ENCODE measurements around the gene TPI1. TPM values are rescaled to one million over a fixed set of nuclear protein-coding genes. Genes with fewer than 3 reads are reported as not detected.

TPI1 gene
- total RNA-seq, 4 donors from 2014 or later, result 500 to 741 (median 604) TPM

GRCh38 chr12:6834873-6835272 lies 32.5 kb upstream of the TPI1 start:
- Histone ChIP-seq H3K36me3 (no peaks in the 10 kb centered on the region), H3K27me3 (peaks cover 0 to 4% (median 0%) of the 10 kb centered on the region in 3 donors), H3K9me3 (no peaks in the 10 kb centered on the region), H3K27ac (no peak overlapping the region), H3K4me1 (no peaks in the 10 kb centered on the region), H3K4me3 (no peak overlapping the region)
- TF ChIP-seq CTCF (IDR thresholded peaks at IDR 0.05 in 4 of 5, conservative IDR thresholded peaks at IDR 0.05 in 1 of 5), result no peak
- TF ChIP-seq POLR2A (IDR thresholded peaks at IDR 0.05), result no peak
- DNase-seq (no peak), ATAC-seq (no peak)
- intact Hi-C loops (cut with DNase I; ENCODE audit: low total_unique reads), result no loop called here
- in situ Hi-C loops (cut with MboI; ENCODE audit: low sequenced_read_pairs in 4 of 4), result no loop called here

- no peak overlapping the region for H3K27ac ChIP-seq
- no peaks in the 10 kb centered on the region for H3K4me1 ChIP-seq
- TF ChIP-seq CTCF (IDR thresholded peaks at IDR 0.05 in 4 of 5, conservative IDR thresholded peaks at IDR 0.05 in 1 of 5), result no peak
- TF ChIP-seq POLR2A (IDR thresholded peaks at IDR 0.05), result no peak
- ATAC-seq, result no peak
- no peaks in the 10 kb centered on the region for H3K36me3 ChIP-seq
- DNase-seq, result no peak
- H3K9me3 ChIP-seq, result no peaks in the 10 kb centered on the region
- in situ Hi-C loops (cut with MboI; ENCODE audit: low sequenced_read_pairs in 4 of 4), result no loop called here
- H3K4me3 ChIP-seq, result no peak overlapping the region
- intact Hi-C loops (cut with DNase I; ENCODE audit: low total_unique reads), result no loop called here
- H3K27me3 ChIP-seq, result no peaks in the 10 kb centered on the region
These were observed 30.5 kb upstream of the TPI1 start for GRCh38 chr12:6836851-6837250.

GRCh38 chr12:6837370-6838060 lies 29.8 kb upstream of the TPI1 start:
- DNase-seq, result no peak
- Histone ChIP-seq H3K4me1 (no peaks in the 10 kb centered on the region), H3K9me3 (no peaks in the 10 kb centered on the region), H3K27me3 (no peaks in the 10 kb centered on the region), H3K27ac (no peak overlapping the region), H3K4me3 (no peak overlapping the region), H3K36me3 (no peaks in the 10 kb centered on the region)
- no peak for ATAC-seq
- intact Hi-C loops (cut with DNase I; ENCODE audit: low total_unique reads), result no loop called here
- TF ChIP-seq POLR2A (IDR thresholded peaks at IDR 0.05) (no peak), CTCF (IDR thresholded peaks at IDR 0.05 in 4 of 5, conservative IDR thresholded peaks at IDR 0.05 in 1 of 5) (no peak)
- in situ Hi-C loops (cut with MboI; ENCODE audit: low sequenced_read_pairs in 4 of 4), result no loop called here

GRCh38 chr12:6838854-6839253 lies 28.5 kb upstream of the TPI1 start:
- ATAC-seq (no peak), DNase-seq (no peak)
- TF ChIP-seq CTCF (IDR thresholded peaks at IDR 0.05 in 4 of 5, conservative IDR thresholded peaks at IDR 0.05 in 1 of 5), result no peak
- H3K9me3 ChIP-seq, result no peaks in the 10 kb centered on the region
- H3K27me3 ChIP-seq, result no peaks in the 10 kb centered on the region
- H3K4me3 ChIP-seq, result no peak overlapping the region
- intact Hi-C loops (cut with DNase I; ENCODE audit: low total_unique reads) (no loop called here), in situ Hi-C loops (cut with MboI; ENCODE audit: low sequenced_read_pairs in 4 of 4) (no loop called here)
- H3K4me1 ChIP-seq, result no peaks in the 10 kb centered on the region
- H3K27ac ChIP-seq, result no peak overlapping the region
- no peaks in the 10 kb centered on the region for H3K36me3 ChIP-seq
